ENCODE data around the gene KCNQ1. TPM values are rescaled to one million over a fixed set of nuclear protein-coding genes. Genes with fewer than 3 reads are reported as not detected.
A peak's percentile ranks its signal among the peaks of the same experiment; 100 is the strongest.

Gene KCNQ1
- total RNA-seq, 1 donor from 2014 or later, result 96.4 TPM

GRCh38 chr11:2796508-2797113, 351.8 kb downstream of the KCNQ1 start:
- no peak for DNase-seq (ENCODE audit: low spot score)

- no peak for DNase-seq (ENCODE audit: low spot score)
These were observed 352.4 kb downstream of the KCNQ1 start for GRCh38 chr11:2797121-2797711.

GRCh38 chr11:2797741-2798361, 353.0 kb downstream of the KCNQ1 start:
- DNase-seq (ENCODE audit: low spot score), result no peak

DNA sequence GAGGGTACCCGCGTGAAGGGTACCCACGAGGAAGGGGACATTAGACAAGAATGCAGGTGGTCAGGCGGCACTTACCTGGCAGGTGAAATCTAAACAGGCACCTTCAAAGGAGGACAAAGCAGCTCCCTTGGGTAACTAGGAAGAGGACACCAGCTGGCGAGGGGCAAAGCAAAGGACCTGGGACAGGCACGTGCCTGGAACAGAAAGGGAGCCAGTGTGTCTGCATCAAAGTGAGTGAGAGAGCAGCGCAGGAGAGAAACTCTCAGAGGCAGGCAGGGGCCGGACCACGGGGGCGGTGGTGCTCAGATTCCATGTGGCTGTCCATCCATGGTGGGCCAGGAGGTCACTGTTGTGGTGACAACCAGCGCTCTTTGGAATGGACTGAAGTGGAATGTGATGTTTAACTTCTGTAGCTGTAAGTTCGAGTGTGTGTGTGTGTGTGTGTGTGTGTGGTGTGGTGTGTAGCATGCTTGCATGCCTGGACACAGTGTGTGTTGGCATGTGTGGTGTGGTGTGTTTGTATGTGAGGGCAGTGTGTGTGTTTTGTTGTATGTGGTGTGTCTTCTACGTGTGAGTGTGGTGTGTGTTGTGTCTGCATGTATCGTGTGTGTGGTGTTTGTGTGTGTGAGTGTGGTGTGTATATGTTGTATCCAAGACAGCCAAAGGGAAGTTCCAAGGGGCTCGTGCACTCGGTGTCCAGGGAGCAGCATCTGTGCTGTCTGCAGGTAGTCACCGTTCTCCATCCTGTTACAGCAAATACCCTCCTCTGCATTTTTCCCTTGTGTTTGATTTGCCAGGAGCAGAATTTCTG, 354.3 kb downstream of the KCNQ1 start:
- no peak for DNase-seq (ENCODE audit: low spot score)

GRCh38 chr11:2799881-2800654, 355.3 kb downstream of the KCNQ1 start:
- no peak for DNase-seq (ENCODE audit: low spot score)

DNA sequence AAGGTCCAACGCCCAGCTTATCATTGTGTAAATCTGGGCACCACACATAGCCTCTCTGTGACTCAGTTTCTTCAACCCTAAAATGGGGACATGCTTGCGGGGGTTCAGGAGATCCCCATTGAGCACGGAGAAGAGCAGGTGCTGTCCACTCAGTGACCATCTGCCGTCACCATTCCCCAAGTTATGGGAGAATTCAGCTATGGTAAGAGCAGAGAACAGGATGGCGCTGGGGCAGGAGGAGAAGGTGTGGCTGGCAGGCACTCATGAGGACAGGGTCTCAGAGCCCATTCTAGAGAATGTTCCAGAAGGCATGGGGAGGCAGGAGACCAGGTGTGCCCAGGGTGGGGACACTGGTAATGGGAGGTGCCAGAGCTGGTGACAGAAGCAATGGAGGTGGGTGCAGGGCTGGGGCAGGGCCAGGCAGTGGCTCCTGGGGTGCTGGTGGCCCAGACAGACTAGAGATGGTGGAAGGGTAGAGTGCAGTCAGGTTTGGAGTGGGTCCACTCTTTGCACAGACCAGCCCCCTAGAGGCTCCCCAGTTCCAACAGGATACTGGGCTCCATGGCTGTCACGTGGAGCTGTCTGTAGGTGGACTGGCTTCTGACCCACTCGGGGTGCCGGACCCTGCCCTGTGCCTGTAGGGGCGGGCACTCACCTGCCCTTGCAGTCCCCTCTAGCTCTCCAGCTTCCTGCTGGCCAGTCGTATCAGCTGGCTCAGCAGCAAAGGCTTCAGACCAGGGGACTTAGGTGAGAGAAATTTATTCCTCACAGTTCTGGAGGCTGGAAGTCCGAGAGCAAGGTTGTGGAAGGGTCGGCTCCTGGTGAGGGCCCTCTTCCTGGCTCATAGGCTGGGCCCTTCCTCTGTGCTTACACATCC, 356.1 kb downstream of the KCNQ1 start:
- DNase-seq (ENCODE audit: low spot score), result no peak

DNA sequence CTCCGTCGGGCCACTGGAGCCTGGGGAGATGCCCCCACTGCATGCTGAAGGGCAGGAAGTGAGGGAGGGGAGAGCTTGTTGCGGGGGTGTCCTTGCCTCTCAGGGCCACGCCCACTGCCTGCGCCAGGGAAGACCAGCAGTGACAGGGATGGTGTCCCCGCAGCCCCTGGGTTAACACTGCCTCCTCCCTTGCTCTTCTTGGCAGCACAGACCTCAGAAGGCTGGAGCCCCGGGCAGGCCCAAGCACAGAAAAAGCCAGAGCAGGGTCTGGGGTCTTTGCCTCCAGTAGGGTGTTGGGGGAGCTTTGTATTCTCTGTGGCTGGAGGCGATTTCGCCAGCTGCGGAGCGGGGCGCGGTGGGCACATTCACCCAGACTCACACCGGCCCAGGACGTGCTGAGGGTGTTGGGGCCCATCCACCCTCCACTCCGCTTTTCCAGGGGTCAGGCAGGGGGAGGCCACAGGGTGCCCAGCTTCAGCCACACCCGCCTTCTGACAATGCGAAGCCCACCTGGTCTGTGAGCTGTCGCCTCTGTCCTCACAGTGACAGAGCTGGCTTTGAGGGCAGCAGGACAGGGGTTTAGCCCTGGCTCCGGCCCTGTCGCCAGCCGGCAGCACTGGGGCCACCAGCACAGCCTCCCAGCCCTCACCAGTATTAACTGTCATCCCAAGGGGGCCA, 357.0 kb downstream of the KCNQ1 start:
- DNase-seq (ENCODE audit: low spot score), result no peak

DNA sequence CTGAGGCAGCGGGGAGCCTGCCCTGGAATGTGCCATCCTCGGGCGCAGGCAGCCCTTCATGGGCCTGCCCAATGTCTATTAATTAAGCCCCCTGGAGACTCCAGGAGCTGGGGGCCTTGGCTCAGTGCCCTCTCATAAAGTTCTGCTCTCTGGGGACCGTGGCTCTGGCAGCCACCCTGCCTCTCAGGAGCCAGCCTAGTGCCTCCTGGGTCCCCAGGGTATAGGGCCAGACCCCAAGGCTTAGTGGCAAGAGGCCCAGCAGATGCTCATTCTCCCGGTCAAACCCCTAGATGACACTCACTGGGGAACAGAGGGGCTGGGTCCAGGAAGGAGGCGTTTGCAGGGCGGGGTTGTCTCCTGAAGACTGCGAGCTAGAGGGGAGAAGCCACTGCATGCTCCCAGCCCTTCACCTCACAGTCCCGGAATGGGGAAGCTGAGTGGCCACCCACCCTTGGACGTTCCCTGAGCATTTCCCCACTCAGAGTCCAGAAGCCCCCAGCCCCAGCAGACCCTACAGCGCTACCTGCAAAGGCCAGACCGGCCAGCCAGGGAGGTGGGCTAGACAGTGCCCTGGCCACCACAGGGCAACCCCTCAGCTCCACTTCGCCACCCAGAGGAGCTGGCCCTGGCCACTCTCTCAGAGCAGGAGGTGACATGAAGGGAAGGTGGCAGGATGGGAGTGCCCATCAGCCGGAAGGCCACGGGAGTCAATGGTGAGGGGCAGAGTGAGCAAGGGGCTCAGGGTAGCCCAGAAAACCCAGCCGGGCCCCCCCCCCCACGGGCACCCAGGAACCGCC, 357.8 kb downstream of the KCNQ1 start:
- no peak for DNase-seq (ENCODE audit: low spot score)

DNA sequence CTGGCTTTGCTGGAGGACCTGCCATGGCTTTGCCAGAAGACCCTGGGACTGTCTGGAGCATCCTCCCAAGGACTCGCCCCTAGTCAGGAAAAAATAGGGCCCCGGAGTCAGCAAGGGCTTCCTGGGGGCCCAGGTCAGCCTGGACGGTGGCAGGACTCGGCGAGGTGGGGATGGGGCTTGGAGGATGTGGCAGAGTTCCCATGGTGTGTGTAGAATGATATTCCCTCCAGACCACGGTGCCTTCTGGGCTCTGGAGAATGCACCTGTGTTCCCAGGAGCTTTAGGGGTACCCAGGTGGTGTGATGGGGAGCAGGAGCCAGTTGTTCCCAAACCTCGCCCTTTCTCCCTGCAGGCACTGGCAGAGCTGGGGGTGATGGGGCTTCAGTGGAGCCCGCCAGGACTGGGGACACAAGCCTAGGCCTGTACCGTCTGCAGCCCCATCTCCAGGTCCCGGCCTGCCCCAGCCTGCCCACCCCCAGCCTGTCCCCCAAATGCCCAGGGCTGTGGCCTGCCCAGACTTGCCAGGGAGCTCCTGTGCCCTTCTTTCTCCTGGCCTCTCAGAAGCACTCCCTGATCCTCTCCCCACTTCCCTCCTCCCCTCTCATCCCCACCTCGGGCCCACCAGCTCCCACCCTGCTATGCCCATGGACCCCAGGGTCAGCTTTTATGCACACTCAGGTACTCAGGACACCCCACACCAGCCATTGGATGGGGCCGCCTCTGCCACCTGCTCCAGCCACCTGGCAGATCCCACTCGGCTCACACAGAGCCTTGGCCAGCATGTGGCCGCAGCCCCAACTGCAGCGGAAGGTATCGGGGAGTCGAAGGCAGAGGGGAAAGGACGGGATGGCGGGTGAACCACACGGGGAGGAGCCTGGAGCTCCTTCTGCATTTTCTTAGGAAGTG, 358.6 kb downstream of the KCNQ1 start:
- no peak for DNase-seq (ENCODE audit: low spot score)

- no peak for DNase-seq (ENCODE audit: low spot score)
These were observed 359.4 kb downstream of the KCNQ1 start for GRCh38 chr11:2804189-2804588.

- no peak for DNase-seq (ENCODE audit: low spot score)
These were observed 360.0 kb downstream of the KCNQ1 start for GRCh38 chr11:2804701-2805387.

GRCh38 chr11:2805388-2806056, 360.7 kb downstream of the KCNQ1 start:
- DNase-seq (ENCODE audit: low spot score), result no peak

- DNase-seq (ENCODE audit: low spot score), result no peak
These were observed 361.7 kb downstream of the KCNQ1 start for GRCh38 chr11:2806351-2807024.

GRCh38 chr11:2807025-2807681, 362.3 kb downstream of the KCNQ1 start:
- DNase-seq (ENCODE audit: low spot score), result peak; percentile 74

- DNase-seq (ENCODE audit: low spot score), result no peak
These were observed 363.0 kb downstream of the KCNQ1 start for GRCh38 chr11:2807801-2808241.

Measured in mucosa of gallbladder (tissue), 1 donor.